Measurements from ENCODE around the gene CHST8.

CHST8 gene

DNA sequence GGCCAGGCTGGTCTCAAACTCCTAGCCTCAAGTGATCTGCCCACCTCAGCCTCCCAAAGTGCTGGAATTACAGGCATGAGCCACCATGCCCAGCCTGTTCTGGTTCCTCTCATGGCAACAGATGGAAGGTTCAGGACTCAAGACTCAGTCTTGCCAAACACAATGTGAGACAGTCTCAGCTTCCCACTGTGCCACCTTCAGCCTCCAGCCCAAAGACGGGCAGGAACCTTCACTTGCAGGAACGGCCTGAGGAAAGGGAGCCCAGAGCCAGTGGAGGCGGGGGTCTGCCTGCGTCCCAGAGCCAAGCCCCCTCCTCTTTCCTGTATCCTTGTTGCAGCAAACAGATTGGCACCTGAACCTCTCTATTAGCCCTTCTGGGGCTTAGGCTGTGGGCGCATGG, 2.9 kb upstream of the CHST8 start:
- H3K36me3 ChIP-seq (ENCODE audit: insufficient read depth, low read length), result no peaks in the 10 kb centered on the region
- no peak overlapping the region for H3K9ac ChIP-seq (ENCODE audit: low read length)
- peaks cover 4 to 32% of the 10 kb centered on the region in 2 donors for H3K27me3 ChIP-seq (ENCODE audit: control insufficient read depth in 1 of 2, insufficient read depth in 2 of 2, low read length in 2 of 2)
- no peak overlapping the region for H3K4me3 ChIP-seq (ENCODE audit: low read depth in 1 of 2, low read length in 2 of 2)
- H3K4me1 ChIP-seq (ENCODE audit: insufficient read depth, low read length), result no peaks in the 10 kb centered on the region
- no peaks in the 10 kb centered on the region for H3K9me3 ChIP-seq (ENCODE audit: low read length)
- no peak overlapping the region for H3K27ac ChIP-seq (ENCODE audit: low read depth, low read length)

DNA sequence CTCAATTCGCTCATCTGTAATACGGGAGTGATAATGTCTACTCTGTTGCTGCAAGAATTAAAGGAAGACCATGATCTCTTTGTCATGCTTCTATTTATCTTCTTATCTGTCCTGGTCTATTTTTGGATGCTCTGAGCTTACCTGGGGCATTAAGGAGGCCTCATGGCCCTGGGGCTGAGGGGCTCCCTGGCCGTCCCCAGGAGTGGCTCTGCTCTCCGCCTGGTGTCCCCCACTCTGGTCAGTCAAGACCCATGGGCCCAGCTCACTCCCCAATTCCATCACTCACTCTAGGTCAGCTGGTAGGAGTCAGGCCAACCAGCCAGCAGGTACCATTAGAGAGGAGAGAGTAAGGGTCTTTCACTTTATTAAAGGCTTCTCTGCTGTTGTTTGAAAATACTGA, 1.1 kb upstream of the CHST8 start:
- peaks cover 14 to 33% of the 10 kb centered on the region in 2 donors for H3K27me3 ChIP-seq (ENCODE audit: control insufficient read depth in 1 of 2, insufficient read depth in 2 of 2, low read length in 2 of 2)
- no peak overlapping the region for H3K27ac ChIP-seq (ENCODE audit: low read depth, low read length)
- no peaks in the 10 kb centered on the region for H3K36me3 ChIP-seq (ENCODE audit: insufficient read depth, low read length)
- no peak overlapping the region for H3K9ac ChIP-seq (ENCODE audit: low read length)
- H3K4me3 ChIP-seq (ENCODE audit: low read depth in 1 of 2, low read length in 2 of 2), result no peak overlapping the region
- no peaks in the 10 kb centered on the region for H3K4me1 ChIP-seq (ENCODE audit: insufficient read depth, low read length)
- no peaks in the 10 kb centered on the region for H3K9me3 ChIP-seq (ENCODE audit: low read length)

DNA sequence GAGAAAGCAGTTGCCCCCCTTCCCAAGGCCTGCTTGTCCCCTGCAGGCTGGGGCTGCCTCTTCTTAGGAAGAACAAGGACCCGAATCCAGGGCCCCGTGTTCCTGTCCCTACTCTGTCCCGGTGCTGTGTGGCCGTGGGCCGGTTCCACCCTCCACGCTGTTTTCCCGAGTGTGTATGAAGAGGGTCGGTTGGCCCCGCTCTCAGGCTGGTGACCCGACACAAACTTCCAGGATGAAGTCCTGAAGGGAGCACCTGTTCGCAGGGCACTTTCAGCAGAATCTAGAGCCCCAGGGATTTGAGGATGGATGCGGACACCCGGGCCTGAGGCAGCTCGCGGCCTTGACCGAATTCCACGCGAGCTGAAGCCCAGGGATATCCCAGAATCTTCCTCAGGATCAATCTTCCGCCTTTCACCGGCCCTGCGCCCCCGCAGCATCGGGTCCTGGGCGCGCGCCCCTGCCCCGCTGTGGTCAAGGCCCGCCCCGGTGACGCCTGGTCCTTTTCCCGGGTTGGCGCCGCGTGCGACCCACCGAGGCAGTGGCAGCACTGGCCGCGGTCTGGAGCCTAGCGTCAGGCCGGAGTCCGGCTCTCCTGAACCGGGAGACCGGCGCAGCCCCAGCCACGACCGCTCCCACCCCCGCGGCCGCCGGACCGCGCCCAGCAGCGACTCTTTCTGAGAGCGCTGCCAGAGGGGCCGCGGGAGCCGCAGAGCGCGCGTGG, 528 bp upstream of the CHST8 start:
- no peaks in the 10 kb centered on the region for H3K9me3 ChIP-seq (ENCODE audit: low read length)
- H3K27me3 ChIP-seq (ENCODE audit: control insufficient read depth in 1 of 2, insufficient read depth in 2 of 2, low read length in 2 of 2), result peaks cover 14 to 38% of the 10 kb centered on the region in 2 donors
- no peak overlapping the region for H3K27ac ChIP-seq (ENCODE audit: low read depth, low read length)
- H3K9ac ChIP-seq (ENCODE audit: low read length), result no peak overlapping the region
- no peaks in the 10 kb centered on the region for H3K4me1 ChIP-seq (ENCODE audit: insufficient read depth, low read length)
- no peaks in the 10 kb centered on the region for H3K36me3 ChIP-seq (ENCODE audit: insufficient read depth, low read length)
- no peak overlapping the region for H3K4me3 ChIP-seq (ENCODE audit: low read depth in 1 of 2, low read length in 2 of 2)

DNA sequence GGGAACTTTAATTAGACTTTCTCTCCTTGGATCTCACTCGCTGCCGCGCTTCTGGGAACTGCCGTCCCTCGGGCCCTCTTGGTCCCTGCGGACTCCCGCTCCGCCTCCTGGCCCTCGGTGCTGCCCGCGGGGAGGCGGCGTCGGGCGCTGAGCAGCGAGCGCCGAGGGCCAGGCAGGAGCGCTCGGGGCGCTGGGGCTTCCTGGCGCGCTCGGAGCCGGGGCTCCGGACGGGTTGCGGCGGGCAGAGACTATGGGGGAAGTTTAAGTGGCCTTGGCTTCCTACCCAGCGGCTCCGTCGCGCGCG, 704 bp downstream of the CHST8 start:
- H3K27me3 ChIP-seq (ENCODE audit: control insufficient read depth in 1 of 2, insufficient read depth in 2 of 2, low read length in 2 of 2), result peaks cover 14 to 43% of the 10 kb centered on the region in 2 donors
- H3K4me1 ChIP-seq (ENCODE audit: insufficient read depth, low read length), result no peaks in the 10 kb centered on the region
- no peak overlapping the region for H3K27ac ChIP-seq (ENCODE audit: low read depth, low read length)
- no peaks in the 10 kb centered on the region for H3K9me3 ChIP-seq (ENCODE audit: low read length)
- no peak overlapping the region for H3K9ac ChIP-seq (ENCODE audit: low read length)
- H3K4me3 ChIP-seq (ENCODE audit: low read depth in 1 of 2, low read length in 2 of 2), result no peak overlapping the region
- no peaks in the 10 kb centered on the region for H3K36me3 ChIP-seq (ENCODE audit: insufficient read depth, low read length)

DNA sequence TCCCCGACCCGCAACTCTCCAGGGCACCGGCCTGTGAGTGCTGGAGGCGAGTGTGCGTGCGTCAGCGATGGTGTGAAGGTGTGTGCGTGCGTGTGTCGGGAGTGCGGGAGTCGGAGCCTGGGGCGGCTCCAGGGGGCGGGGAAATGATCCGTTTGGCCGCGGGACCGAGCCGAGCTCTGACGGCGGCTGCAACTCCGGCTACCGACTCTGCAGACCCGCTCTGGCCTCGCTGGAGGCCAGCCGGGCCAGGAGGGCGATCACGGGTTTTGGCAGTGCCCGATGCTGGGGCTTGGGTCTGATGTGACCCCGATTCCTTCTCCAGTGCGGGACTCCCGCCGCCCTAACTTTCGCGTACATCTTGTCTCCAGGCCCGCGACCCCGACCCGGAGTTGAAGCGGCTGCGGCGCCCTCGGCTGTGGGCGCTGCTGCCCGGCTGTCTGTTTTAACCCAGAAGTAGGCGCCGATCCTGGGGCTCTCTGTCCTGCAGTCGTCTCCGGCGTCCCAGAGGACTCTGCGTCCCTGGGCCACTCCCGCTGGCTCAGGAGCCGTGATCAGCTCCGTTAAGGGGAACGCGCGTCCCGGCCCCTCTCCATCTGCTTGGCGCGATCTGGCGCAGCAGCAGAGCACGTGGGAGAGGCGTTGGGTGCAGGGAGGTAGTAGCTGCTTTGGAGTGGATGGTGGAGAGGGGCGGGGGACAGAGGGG, 1.2 kb downstream of the CHST8 start:
- Histone ChIP-seq H3K4me3 (ENCODE audit: low read depth in 1 of 2, low read length in 2 of 2) (no peak overlapping the region), H3K9me3 (ENCODE audit: low read length) (no peaks in the 10 kb centered on the region), H3K4me1 (ENCODE audit: insufficient read depth, low read length) (no peaks in the 10 kb centered on the region), H3K27ac (ENCODE audit: low read depth, low read length) (no peak overlapping the region), H3K36me3 (ENCODE audit: insufficient read depth, low read length) (no peaks in the 10 kb centered on the region), H3K9ac (ENCODE audit: low read length) (no peak overlapping the region), H3K27me3 (ENCODE audit: control insufficient read depth in 1 of 2, insufficient read depth in 2 of 2, low read length in 2 of 2) (peaks cover 14 to 46% of the 10 kb centered on the region in 2 donors)

DNA sequence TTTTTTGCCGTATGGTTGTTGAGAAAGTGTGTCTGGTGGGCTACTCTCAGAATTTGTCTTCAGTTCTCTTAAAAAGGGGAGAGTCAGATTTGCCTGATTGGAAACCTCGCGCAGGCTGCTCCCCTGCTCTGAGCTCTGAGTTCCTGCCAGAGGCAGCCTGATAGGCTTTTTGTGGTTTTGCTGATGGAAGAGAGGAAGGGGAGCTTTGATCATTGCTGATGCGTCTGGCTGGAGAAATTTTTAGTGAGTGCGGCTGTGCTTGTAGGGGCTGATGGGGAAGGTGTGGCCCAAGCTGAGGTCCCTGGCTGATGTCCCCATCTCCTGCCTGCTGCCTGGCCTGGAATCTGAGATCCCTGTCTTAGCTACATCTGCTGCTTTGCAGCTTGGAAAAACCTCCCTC, 2.8 kb downstream of the CHST8 start:
- Histone ChIP-seq H3K27ac (ENCODE audit: low read depth, low read length) (no peak overlapping the region), H3K27me3 (ENCODE audit: control insufficient read depth in 1 of 2, insufficient read depth in 2 of 2, low read length in 2 of 2) (peaks cover 14 to 51% of the 10 kb centered on the region in 2 donors), H3K9ac (ENCODE audit: low read length) (no peak overlapping the region), H3K4me3 (ENCODE audit: low read depth in 1 of 2, low read length in 2 of 2) (no peak overlapping the region), H3K4me1 (ENCODE audit: insufficient read depth, low read length) (no peaks in the 10 kb centered on the region), H3K36me3 (ENCODE audit: insufficient read depth, low read length) (no peaks in the 10 kb centered on the region), H3K9me3 (ENCODE audit: low read length) (no peaks in the 10 kb centered on the region)

DNA sequence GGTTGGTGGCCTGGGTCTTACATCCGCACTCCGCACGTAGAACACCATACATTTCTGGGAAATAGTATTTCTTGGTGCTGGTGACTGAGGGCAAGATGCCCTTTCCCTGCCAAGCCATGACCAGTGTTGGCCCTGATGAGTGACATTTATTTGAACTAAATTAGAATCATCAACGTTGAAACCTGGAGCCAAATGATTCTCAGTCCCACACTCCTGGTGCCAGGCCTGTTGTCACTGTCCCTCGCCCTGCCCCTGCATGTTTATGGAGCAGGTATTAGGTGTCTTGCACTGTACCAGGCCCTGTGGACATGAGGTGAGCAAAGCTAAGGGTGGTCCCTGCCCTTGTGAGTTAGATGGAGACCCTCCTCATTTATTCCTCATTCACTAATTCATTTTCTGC, 5.8 kb downstream of the CHST8 start:
- H3K27me3 ChIP-seq (ENCODE audit: control insufficient read depth in 1 of 2, insufficient read depth in 2 of 2, low read length in 2 of 2), result peaks cover 14 to 42% of the 10 kb centered on the region in 2 donors

DNA sequence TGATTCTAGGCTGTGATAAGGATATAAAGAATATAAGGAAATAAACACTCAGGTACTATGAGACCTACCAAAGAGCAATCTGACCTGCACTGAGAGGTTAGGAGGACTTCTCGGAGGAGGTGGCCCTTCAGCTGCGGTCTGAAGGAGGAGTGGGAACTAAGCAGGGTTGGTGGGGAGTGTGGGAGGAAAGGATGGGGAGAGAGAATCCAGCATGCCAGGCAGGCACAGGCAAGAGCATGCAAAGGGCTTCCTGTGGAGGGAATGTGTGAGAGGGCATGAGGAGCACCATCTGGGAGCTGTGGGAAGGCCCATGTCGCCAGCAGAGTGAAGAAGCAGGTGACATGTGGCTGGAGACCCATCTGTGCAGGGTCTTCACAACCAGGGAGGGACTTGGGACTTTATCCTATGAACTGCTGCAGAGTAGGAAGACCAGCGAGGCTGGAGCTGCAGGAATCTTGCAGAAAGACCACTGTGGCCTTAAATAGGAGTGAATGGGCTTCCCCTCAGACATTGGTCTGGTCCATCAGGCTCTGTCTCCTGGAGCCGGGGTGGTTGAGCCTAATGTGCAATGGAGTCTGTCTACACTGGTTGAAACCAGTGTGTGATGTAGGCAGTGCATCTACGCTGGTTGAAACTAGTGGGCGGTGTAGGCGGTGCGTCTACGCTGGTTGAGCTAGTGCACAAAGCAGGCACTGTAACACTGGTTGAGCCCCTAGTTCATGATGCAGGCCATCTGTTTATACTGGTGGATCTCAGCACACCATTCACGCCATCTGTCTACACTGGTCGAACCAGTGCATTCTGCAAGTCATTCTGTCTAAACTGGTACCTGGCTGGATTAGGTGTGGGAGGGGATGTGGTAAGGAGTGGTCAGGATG, 6.4 kb downstream of the CHST8 start:
- Histone ChIP-seq H3K27ac (ENCODE audit: low read depth, low read length) (no peak overlapping the region), H3K36me3 (ENCODE audit: insufficient read depth, low read length) (no peaks in the 10 kb centered on the region), H3K9ac (ENCODE audit: low read length) (no peak overlapping the region), H3K4me3 (ENCODE audit: low read depth in 1 of 2, low read length in 2 of 2) (no peak overlapping the region), H3K27me3 (ENCODE audit: control insufficient read depth in 1 of 2, insufficient read depth in 2 of 2, low read length in 2 of 2) (peaks cover 14 to 35% of the 10 kb centered on the region in 2 donors), H3K4me1 (ENCODE audit: insufficient read depth, low read length) (no peaks in the 10 kb centered on the region), H3K9me3 (ENCODE audit: low read length) (no peaks in the 10 kb centered on the region)

More for the DNA sequence above, 5.8 kb downstream of the CHST8 start:
- Histone ChIP-seq H3K9me3 (ENCODE audit: low read length) (no peaks in the 10 kb centered on the region), H3K9ac (ENCODE audit: low read length) (no peak overlapping the region), H3K4me3 (ENCODE audit: low read depth in 1 of 2, low read length in 2 of 2) (no peak overlapping the region), H3K36me3 (ENCODE audit: insufficient read depth, low read length) (no peaks in the 10 kb centered on the region), H3K27ac (ENCODE audit: low read depth, low read length) (no peak overlapping the region), H3K4me1 (ENCODE audit: insufficient read depth, low read length) (no peaks in the 10 kb centered on the region)

DNA sequence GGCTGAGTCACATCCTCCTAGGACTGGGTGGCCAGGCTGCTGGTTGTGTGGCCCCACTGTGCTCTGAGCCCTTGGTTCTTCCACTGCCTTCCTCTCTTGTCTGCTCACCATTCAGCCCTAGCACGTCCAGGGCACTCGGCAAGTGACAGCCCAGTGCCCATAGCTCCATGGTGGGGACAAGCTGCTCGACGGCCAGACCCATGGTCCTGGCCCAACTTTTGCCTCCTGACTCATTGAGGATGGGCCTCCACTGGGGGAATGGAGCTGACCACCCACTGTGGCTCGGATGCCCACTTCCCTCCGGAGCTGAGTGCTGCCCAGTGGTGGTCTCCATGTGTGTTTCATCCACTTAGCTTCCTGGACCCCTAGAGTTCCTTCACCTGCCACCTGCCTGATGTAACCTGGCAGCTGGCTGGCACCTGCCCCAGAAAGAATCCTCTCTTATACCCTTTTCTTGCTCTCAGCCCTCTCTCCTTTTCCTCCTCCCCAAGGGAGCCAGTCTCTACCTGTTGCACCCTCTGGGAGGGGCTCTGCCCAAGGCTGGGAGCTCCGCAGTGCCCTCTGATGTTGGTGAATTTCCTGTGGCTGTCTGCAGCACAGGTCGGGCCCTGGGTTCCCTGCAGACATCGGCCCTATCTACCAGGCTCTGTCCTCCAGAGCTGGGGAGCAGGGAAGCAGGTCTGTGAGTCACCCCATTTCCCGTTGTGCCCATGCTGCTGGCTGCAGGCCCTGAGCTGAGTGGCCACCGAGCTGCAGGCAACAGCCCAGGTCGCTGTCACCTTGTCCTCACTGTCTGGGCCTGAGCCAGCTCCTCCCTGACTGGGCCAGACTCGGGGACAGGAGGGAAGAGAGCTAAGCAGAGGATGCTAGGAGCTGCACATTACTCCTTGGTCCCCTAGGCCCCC, 7.4 kb downstream of the CHST8 start:
- Histone ChIP-seq H3K27me3 (ENCODE audit: control insufficient read depth in 1 of 2, insufficient read depth in 2 of 2, low read length in 2 of 2) (peaks cover 7 to 28% of the 10 kb centered on the region in 2 donors), H3K9ac (ENCODE audit: low read length) (no peak overlapping the region), H3K36me3 (ENCODE audit: insufficient read depth, low read length) (no peaks in the 10 kb centered on the region), H3K9me3 (ENCODE audit: low read length) (no peaks in the 10 kb centered on the region), H3K4me1 (ENCODE audit: insufficient read depth, low read length) (no peaks in the 10 kb centered on the region), H3K4me3 (ENCODE audit: low read depth in 1 of 2, low read length in 2 of 2) (no peak overlapping the region), H3K27ac (ENCODE audit: low read depth, low read length) (no peak overlapping the region)

DNA sequence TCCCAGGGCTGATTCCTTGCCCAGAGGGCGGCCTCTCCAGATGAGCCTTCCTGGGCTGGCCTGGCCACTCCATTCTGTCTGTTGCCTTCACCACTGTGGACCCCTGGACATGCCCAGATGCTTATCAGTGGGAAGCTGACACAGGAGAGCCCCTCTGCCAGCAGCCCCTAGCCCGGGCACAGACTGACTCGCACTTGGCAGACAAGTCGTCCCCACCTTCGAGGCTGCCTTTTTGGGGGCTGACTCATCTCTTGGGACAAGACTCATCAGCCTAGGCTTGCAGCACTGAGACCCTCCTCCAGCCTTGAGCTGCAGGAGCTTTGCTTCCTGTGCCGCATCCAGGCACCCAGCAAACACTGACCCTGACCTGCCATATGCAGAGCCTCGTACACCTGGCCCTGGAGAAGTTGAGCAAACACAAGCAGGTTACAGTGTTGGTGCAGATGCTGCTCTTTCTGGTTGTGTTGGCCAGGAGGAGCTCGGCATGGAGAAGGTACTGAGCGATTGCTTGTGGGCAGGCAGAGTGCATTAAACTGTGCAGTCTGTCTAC, 8.1 kb downstream of the CHST8 start:
- Histone ChIP-seq H3K4me1 (ENCODE audit: insufficient read depth, low read length) (no peaks in the 10 kb centered on the region), H3K9ac (ENCODE audit: low read length) (no peak overlapping the region), H3K9me3 (ENCODE audit: low read length) (no peaks in the 10 kb centered on the region), H3K36me3 (ENCODE audit: insufficient read depth, low read length) (no peaks in the 10 kb centered on the region), H3K27ac (ENCODE audit: low read depth, low read length) (no peak overlapping the region), H3K27me3 (ENCODE audit: control insufficient read depth in 1 of 2, insufficient read depth in 2 of 2, low read length in 2 of 2) (peaks cover 0 to 30% of the 10 kb centered on the region in 2 donors), H3K4me3 (ENCODE audit: low read depth in 1 of 2, low read length in 2 of 2) (no peak overlapping the region)
